Testis (tissue), 3 donors: ENCODE data around the gene GALR2. TPM values are rescaled to one million over a fixed set of nuclear protein-coding genes. Genes with fewer than 3 reads are reported as not detected.
A peak's percentile ranks its signal among the peaks of the same experiment; 100 is the strongest.

Experiments
- DNase-seq: peaks from one replicate; pipeline ENCODE4 v3.0.0-alpha.2; 2019
- H3K27ac ChIP-seq, 2 donors: fragments of 200-600 bp; sonication (generic); one replicate each; pipeline ENCODE4 v1.5.1; 2019
- H3K27me3 ChIP-seq: fragments of 200-600 bp; sonication (generic); one replicate; pipeline ENCODE4 v1.5.1; 2019
- H3K36me3 ChIP-seq: fragments of 200-600 bp; sonication (generic); one replicate; pipeline ENCODE4 v1.5.1; 2017; ENCODE audit warnings: low read depth; ENCODE audit errors: missing control alignments
- H3K4me1 ChIP-seq: fragments of 200-600 bp; sonication (generic); one replicate; pipeline ENCODE4 v1.5.1; 2019
- H3K4me3 ChIP-seq, 2 donors: fragments of 200-600 bp; sonication (generic); one replicate each; pipeline ENCODE4 v1.5.1; 2017 to 2019
- H3K9me3 ChIP-seq: fragments of 200-600 bp; sonication (generic); one replicate; pipeline ENCODE4 v1.5.1; 2017
- CTCF ChIP-seq, 3 experiments: fragments of 450-650 bp in 2 of 3; fragments of 200-600 bp in 1 of 3; sonication (generic) in 1 of 3; IDR thresholded peaks; one replicate each; pipeline ENCODE4 v1.5.1; 2016 to 2019; ENCODE audit warnings: antibody characterized with exemption in 3 of 3, mild to moderate bottlenecking in 2 of 3, moderate library complexity in 1 of 3
- POLR2A ChIP-seq: fragments of 450-650 bp; IDR thresholded peaks from one replicate; pipeline ENCODE4 v1.6.1; 2017; ENCODE audit warnings: antibody characterized with exemption, mild to moderate bottlenecking, moderate library complexity
- WGBS, 2 donors: methylation state at CpG; one replicate each; pipeline ENCODE4 v1.1.5; 2018; 5-methylcytosine and 5-hydroxymethylcytosine counted together
- intact Hi-C: fragments of 100-400 bp; cut with DNase I; formaldehyde crosslinking; loops from one replicate; pipeline ENCODE4 v1.15.1; 2023; ENCODE audit warnings: low total_unique reads
- polyA plus RNA-seq: library from polyadenylated mRNA; stranded (reverse); fragments of 350-450 nt; fragmentation: Illumina TruSeq; extraction: RNeasy Lipid Tissue Mini Kit (QIAGEN cat#74804); gene quantifications from one replicate; pipeline ENCODE4 v1.2.3, GENCODE V29; 2014; ENCODE audit warnings: low read depth, low replicate concordance; ENCODE audit not compliant: insufficient read depth
- total RNA-seq, 2 donors: library from RNA; depleted of rRNA; stranded (reverse); fragments of >200 nt; gene quantifications; one replicate each; pipeline ENCODE4 v1.2.3, GENCODE V29; 2016

Gene GALR2
- total and polyA plus RNA-seq, 3 donors from 2014 or later: 0.31 to 1.6 (median 0.47) TPM

GRCh38 chr17:76115138-76115754 lies 40.7 kb downstream of the GALR2 start:
- no peaks in the 10 kb centered on the region for H3K9me3 ChIP-seq
- 89 to 91% methylated on average over 7 of the region's 7 CpGs for WGBS, 2 donors
- H3K36me3 ChIP-seq: no peaks in the 10 kb centered on the region
- intact Hi-C loops: no loop called here
- H3K27me3 ChIP-seq: no peaks in the 10 kb centered on the region
- TF ChIP-seq CTCF (IDR thresholded peaks at IDR 0.05) (no peak), POLR2A (no peak)
- no peak overlapping the region for H3K27ac ChIP-seq
- H3K4me3 ChIP-seq: no peak overlapping the region
- no peak for DNase-seq
- no peaks in the 10 kb centered on the region for H3K4me1 ChIP-seq

GRCh38 chr17:76119409-76120371 lies 45.1 kb downstream of the GALR2 start:
- H3K9me3 ChIP-seq: no peaks in the 10 kb centered on the region
- H3K36me3 ChIP-seq: no peaks in the 10 kb centered on the region
- no peak overlapping the region for H3K27ac ChIP-seq
- no peak for DNase-seq
- peaks cover 6% of the 10 kb centered on the region for H3K4me1 ChIP-seq
- H3K4me3 ChIP-seq: no peak overlapping the region
- 89 to 92% methylated on average over 19 of the region's 19 CpGs for WGBS, 2 donors
- no peak for TF ChIP-seq CTCF (IDR thresholded peaks at IDR 0.05)
- no peak for TF ChIP-seq POLR2A
- H3K27me3 ChIP-seq: no peaks in the 10 kb centered on the region
- intact Hi-C loops: loop anchor here (5.0 kb wide), 1 partner anchor 163 kb away; no protein-coding TSS in a partner anchor

GRCh38 chr17:76120658-76121008 lies 46.1 kb downstream of the GALR2 start:
- TF ChIP-seq POLR2A: no peak
- TF ChIP-seq CTCF (IDR thresholded peaks at IDR 0.05): no peak
- Histone ChIP-seq H3K9me3 (no peaks in the 10 kb centered on the region), H3K27me3 (no peaks in the 10 kb centered on the region), H3K27ac (no peak overlapping the region), H3K4me1 (peaks cover 6% of the 10 kb centered on the region), H3K36me3 (no peaks in the 10 kb centered on the region), H3K4me3 (no peak overlapping the region)
- no peak for DNase-seq
- intact Hi-C loops: loop anchor here (5.0 kb wide), 1 partner anchor 162 kb away; no protein-coding TSS in a partner anchor
- WGBS, 2 donors: 84 to 87% methylated on average over 5 of the region's 5 CpGs

- Histone ChIP-seq H3K9me3 (no peaks in the 10 kb centered on the region), H3K27me3 (no peaks in the 10 kb centered on the region), H3K27ac (no peak overlapping the region), H3K36me3 (no peaks in the 10 kb centered on the region), H3K4me1 (peaks cover 6% of the 10 kb centered on the region), H3K4me3 (peak overlapping the region; percentile 45 to 49)
- WGBS, 2 donors: 38 to 43% methylated on average over 10 to 42 of the region's 42 CpGs
- TF ChIP-seq POLR2A: no peak
- no peak for TF ChIP-seq CTCF (IDR thresholded peaks at IDR 0.05)
- intact Hi-C loops: loop anchor here (5.0 kb wide), 1 partner anchor 160 kb away; no protein-coding TSS in a partner anchor
- DNase-seq: peak; percentile 43
Observed at GRCh38 chr17:76121932-76122430, 47.4 kb downstream of the GALR2 start.
